Esophagus muscularis mucosa (tissue), 4 donors: ENCODE measurements around the gene GASK1A.

ENCODE experiments used
- EP300 ChIP-seq: sonication (generic); formaldehyde crosslinking; IDR thresholded peaks from one replicate; pipeline ENCODE4 v1.6.1; 2017; ENCODE audit warnings: antibody characterized with exemption
- POLR2A ChIP-seq: fragments of 450-650 bp; IDR thresholded peaks from one replicate; pipeline ENCODE4 v1.6.1; 2017; ENCODE audit warnings: antibody characterized with exemption, moderate library complexity, mild to moderate bottlenecking, low read depth
- POLR2AphosphoS5 ChIP-seq, 2 donors: sonication (generic); formaldehyde crosslinking; IDR thresholded peaks; one replicate each; pipeline ENCODE4 v1.6.1; 2017; ENCODE audit warnings: antibody characterized with exemption in 2 of 2
- TF ChIP-seq, protein P1 (sequence below), 3 experiments: fragments of 200-600 bp in 2 of 3; fragments of 450-650 bp in 1 of 3; sonication (generic) in 2 of 3; IDR thresholded peaks; one replicate each; pipeline ENCODE4 v1.5.1; 2017 to 2019; ENCODE audit warnings: antibody characterized with exemption in 3 of 3, mild to moderate bottlenecking in 2 of 3, moderate library complexity in 1 of 3

DNA sequence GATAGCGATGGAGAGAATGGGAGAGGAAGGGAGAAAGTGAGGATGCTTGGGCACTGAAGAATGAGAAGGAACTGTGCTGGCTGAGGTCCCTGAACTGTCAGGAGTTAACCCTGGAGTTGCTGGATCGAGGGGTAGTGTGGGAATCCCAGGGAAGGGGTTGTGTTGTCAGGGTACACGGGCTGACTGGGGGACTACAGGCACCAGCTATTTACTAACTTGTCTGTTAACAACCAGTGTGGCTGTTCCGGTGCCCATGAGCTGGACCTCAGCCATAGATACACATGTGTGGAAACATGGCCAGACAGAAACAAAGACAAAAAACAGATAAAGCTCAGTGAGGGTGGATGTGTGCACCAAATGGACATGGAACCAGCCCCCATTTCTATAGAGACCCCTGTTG is 55.1 kb downstream of the GASK1A start:
- TF ChIP-seq, protein P1, sequence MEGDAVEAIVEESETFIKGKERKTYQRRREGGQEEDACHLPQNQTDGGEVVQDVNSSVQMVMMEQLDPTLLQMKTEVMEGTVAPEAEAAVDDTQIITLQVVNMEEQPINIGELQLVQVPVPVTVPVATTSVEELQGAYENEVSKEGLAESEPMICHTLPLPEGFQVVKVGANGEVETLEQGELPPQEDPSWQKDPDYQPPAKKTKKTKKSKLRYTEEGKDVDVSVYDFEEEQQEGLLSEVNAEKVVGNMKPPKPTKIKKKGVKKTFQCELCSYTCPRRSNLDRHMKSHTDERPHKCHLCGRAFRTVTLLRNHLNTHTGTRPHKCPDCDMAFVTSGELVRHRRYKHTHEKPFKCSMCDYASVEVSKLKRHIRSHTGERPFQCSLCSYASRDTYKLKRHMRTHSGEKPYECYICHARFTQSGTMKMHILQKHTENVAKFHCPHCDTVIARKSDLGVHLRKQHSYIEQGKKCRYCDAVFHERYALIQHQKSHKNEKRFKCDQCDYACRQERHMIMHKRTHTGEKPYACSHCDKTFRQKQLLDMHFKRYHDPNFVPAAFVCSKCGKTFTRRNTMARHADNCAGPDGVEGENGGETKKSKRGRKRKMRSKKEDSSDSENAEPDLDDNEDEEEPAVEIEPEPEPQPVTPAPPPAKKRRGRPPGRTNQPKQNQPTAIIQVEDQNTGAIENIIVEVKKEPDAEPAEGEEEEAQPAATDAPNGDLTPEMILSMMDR (IDR thresholded peaks at IDR 0.05), result no peak
- TF ChIP-seq EP300, result no peak
- no peak for TF ChIP-seq POLR2AphosphoS5 (IDR thresholded peaks at IDR 0.05)
- no peak for TF ChIP-seq POLR2A
